Measurements from ENCODE around the gene MCM3AP. TPM values are rescaled to one million over a fixed set of nuclear protein-coding genes. Genes with fewer than 3 reads are reported as not detected.
"Not testable (repeated sequence)": the region's sequence is repeated elsewhere in the genome, so short reads cannot be mapped to it uniquely, and the experiment has no call there.

The MCM3AP gene
- total RNA-seq, 1 donor from 2014 or later = 57.0 TPM

DNA sequence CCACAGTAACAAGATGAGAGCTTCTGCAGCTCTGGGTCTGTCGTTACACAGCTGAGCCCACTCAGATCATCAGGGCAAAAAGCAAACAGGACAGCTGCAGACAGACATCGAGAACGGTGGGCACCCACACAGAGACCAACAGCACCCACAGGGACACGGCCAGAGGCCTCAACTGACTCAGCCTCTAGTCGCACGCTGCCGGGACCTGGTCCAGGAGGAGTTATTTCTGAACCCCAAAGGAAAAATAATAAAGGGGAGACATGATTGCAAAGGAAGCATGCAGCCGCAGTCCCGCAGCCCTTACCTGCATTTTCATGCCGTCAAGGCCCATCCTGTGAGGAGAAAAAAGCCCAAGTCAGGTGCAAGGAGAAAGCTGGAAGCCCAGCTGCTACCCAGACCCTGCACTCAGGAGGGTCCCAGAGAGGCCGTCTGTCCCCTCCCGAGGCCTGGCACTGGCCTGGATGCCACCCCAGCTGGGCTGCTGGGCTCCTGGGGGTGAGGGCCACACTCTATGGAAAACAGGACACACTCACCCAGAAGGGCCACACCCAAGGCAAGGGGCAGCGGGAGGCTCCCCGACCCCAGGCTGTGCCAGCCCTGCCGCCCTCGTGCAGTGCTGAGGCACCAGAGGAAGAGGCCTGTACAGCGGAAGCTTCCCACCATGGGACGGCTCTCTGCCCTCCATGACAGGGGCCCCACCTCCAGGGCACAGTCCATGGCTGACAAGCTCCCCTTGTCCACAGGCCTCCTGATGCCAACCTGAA, 72.5 kb downstream of the MCM3AP start:
- no peak for ATAC-seq (ENCODE audit: poor library complexity)
- no peak for DNase-seq
- intact Hi-C loops (cut with DNase I) = no loop called here

DNA sequence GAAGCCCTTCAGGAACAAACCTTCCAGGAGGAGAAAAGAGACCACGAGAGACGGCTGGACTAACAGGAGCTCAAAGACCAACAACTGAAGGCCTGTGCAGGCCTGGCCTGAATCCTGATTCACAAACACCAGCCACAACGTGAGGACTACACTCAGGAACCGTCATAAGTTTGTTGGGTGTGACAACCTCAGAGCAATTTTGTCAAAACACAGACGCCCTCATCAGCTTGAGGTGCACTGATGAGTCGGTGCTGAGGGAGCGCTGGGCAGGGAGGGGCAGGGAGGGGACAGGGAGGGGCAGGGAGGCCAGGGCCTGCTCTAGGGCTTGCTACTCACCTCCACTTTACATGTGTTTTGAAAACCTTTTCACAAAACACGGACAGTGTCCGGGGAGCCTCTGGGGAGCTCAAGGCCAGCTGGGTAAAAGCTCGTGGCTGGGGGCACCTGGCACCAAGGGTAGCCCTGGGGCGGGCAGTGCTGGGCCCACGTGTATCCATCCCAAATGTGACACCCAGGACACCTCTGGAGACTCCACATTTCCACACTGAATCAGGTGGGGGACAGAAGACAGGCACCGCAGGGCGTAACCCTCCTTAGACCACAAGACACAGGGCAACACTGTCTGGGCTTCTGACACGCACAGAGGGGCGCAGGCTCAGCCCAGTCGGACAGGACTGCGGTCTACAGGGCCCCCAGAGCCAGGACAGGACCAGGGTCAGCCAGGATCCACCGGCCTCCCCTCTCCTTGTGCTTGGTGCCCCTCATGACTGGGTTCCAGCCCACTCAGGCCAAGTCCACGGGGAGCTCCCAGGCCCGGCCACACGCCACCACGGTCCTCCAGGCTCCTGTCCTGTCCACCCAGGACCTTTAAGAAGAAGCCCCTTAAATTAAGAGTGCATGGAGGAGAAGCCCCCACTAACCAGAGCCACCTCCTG, 73.4 kb downstream of the MCM3AP start:
- DNase-seq (peak; percentile 27), ATAC-seq (ENCODE audit: poor library complexity) (no peak)
- intact Hi-C loops (cut with DNase I) = no loop called here

DNA sequence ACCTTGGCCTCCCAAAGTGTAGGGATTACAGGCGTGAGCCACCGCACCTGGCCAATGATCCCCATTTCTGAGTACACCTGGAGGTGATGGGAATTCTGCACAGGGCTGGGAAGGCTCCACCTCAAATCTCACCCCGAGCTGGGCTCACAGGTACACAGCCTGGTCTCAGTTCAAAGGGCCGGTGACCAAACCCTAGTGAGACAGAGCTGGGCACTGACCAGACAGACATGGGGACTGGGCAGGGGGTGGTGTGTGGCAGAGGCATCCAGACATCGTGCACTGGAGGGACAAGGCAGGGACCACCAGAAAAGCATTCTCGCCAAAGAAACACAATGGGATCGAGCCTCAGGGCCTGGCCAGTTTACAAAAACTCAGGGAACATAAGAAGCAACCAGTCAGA, 74.0 kb downstream of the MCM3AP start:
- DNase-seq (peak; percentile 37), ATAC-seq (ENCODE audit: poor library complexity) (no peak)
- intact Hi-C loops (cut with DNase I) = no loop called here

DNA sequence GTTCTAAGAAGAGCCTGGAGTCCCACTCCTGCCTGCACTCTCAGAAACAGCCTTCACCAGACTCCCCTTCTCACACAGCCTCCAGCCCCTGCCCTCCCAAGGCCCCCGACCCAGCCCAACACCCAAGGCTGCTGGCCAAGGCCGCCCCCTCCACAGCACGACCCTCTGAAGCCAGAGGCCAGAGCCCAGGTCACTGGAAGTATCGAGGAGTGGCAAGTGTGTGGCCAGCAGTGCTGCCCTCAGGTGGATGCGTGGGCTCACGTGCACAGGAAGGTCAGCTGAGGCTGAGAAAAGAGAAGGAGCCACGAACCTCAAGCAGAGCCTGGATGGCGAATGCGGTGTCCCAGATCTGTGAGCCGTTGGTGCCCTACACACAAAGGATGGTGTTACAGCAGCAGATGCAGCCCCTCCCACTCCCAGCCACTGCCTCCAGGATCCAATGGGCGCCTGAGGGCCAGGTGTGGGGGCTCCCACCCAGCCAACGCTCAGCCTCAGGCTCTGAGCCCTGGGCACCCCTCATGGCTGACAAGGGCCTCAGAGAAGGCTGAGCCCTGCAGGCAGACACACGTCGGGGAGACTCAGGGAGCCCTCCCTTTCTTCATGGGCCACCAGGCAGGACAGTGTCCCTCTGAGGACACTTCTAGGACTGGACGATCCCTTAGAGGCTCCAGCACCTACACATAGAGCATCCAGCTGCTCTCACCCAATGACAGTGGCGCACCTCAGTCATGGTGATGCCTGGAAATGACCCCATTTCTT, 74.9 kb downstream of the MCM3AP start:
- DNase-seq (peak; percentile 33), ATAC-seq (ENCODE audit: poor library complexity) (no peak)
- intact Hi-C loops (cut with DNase I) = no loop called here

DNA sequence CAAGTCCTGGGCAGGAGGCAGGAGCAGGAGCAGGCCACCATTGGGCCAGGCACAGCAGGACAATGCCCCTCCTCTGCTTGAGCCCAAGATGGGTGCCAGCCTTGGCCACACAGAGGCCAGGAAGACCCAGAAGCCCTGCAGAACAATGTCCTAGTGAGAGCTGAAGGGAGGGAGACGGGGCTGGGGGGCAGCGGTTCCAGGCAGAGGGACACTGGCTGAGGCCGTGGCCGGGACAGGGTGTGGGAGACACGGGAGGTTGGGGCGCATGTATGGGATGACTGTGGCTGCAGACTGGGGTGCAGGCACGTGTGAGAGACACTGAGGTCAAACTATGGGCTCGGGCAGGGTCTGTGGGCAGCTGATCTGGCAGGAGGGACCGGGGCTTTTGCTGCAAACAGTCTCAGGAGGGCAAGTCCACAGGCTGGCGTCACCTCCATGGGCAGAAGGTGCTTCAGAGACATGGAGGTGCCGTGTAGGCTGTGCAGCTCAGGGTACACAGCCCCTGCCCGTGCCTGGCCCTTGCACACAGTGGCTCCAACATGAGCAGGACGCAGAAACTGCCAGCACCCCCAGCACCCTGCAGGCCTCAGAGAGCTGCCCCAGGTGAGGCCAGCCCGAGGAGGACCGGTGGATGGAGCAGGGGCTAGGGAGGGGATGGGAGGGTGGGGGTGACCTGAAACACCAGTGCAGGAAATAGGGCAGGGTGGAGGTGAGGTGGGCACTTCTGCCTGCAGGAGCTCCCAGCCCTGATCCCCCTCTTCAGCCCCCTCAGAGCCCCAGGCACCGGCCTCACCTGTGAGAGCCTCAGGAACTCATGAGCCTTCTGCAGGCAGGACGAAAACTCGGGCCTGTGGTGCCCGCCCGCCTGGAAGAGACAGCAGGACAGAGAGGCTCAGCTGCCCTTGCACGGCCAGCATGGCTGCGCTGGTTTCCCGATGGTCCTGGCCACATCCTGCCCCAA, 76.4 kb downstream of the MCM3AP start:
- DNase-seq (peak; percentile 35), ATAC-seq (ENCODE audit: poor library complexity) (no peak)
- intact Hi-C loops (cut with DNase I) = no loop called here

DNA sequence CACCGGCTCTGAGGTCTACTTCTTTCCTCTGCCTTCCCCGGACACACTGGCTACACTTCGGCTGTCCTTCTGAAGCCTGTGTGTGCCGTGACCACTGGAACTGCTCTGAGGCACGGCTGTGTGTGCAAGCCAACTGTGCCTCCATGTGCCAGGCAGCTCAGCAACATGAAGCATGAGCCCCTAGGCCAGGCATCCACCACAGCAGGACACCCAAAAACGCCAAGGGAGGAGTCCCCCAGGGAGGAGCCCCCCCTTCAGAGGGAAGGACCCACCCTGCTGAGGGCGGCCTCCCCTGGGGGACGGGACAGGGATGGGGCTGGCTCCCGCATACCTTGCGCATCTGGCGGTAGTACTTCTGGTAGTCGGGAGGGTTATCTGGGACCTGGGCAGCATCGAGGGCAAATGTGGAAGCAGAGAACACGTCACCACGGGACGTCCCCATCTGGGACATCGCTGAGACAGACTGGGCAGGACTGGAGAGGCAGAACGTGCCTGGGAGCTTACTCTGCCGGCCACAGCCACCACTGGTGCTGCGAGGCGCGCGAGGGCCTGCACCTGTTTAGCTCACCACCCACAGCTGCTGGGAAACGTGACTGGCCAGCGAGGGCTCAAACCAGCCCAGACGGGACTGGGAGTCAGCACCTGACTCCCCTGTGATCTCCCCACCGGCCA, 77.4 kb downstream of the MCM3AP start:
- ATAC-seq (ENCODE audit: poor library complexity) (no peak), DNase-seq (peak; percentile 27)
- intact Hi-C loops (cut with DNase I) = no loop called here

DNA sequence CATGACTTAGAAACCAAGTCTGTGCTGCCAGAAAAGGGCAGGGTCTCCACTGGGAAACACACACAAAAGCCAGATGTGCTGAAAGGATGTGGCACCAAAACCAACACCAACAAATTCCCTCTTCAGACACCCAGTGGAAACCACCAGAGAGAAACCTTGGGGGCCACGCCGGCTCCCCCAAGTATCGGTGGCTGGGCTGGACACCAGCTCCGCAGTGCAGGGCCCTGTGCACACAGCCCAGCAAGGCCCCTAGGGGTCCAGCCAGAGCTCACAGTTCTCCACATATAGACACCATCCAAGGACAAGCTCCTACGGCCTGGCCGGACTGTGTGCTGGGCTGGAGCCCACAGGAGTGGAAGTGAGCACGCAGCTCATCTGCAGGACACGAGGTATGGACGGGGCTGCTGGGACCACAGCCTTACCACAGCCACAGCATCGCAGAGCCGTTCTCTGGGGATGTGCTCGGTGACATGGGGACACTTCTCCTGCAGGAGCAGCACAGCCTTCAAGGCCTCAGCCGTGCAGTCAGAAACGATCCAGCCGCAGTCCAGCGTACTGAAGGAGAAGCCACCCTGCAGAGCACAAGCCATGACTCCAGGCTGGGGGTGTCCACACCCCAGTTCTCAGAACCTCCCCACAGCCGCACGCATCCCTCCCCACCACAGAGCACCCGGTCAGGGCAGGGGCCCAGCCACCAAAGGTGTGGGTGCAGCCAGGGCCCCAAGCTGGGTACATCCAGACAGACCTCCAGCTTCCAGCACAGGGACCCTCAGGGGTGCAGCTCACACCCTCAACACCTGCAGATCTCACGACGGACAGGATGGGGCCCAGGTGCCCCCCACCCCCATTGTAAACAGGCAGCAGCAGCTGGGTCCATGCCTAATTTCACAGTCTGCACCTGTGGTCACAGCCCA, 78.1 kb downstream of the MCM3AP start:
- intact Hi-C loops (cut with DNase I) = no loop called here
- no peak for ATAC-seq (ENCODE audit: poor library complexity)
- DNase-seq = peak; percentile 35

DNA sequence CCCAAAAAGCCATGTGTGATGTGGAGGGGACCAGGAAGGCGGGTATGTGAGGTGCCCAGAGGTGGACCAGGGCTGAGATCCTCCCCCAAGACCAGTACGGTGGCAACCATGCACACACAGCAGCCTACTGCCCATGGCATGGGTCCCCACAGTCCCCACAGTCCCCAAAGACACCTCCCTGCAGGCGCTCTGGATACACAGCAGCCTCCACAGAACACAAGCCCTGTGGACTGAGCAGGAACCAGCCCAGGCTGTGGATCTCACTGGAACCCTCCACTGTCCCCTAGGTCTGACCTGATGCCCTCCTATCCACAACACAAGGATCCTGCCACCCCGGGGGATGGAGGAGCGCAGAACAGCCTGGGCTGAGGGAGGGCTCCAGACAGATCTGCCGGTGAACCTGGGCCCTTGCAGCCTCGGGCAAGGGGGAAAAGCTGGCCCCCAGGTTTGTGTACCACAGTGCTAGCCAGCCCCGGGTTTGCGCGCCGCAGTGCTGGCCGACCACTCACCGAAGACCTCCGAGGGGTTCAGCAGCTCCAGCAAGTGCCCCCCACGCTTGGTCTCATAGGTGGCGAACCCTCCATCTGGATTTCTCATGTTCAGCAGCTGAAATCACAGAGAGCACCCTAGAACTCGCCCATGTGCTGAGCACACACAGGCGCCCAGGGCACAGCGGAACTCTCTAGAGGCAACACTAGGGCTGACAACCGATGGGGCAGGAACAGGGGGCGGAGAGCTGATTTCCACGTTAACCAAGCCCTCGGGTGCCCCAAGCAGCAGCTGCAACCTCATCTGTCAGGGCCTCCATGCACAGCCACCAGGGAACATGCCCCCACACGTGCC, 79.0 kb downstream of the MCM3AP start:
- no peak for ATAC-seq (ENCODE audit: poor library complexity)
- peak; percentile 34 for DNase-seq
- intact Hi-C loops (cut with DNase I) = no loop called here

DNA sequence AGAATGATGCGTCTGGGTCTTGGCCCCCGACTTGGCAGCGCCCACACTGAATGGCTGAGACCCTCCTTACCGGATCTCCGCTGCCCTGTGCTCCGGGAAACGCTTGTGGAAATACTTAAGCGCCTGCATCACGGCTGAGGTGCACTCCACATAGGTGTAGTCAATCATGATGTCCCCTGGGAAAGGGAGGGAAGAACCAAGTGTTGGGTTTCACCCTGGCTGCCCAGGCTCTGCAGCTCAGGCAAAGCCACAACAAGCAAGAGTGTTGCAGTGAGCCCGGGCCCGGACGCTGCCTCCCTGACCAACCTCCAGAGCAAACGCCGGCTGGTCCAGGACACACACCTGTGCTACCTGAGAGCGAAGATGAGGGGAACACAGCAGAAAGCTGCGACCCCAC, 79.6 kb downstream of the MCM3AP start:
- intact Hi-C loops (cut with DNase I) = no loop called here
- DNase-seq = peak; percentile 24
- no peak for ATAC-seq (ENCODE audit: poor library complexity)

DNA sequence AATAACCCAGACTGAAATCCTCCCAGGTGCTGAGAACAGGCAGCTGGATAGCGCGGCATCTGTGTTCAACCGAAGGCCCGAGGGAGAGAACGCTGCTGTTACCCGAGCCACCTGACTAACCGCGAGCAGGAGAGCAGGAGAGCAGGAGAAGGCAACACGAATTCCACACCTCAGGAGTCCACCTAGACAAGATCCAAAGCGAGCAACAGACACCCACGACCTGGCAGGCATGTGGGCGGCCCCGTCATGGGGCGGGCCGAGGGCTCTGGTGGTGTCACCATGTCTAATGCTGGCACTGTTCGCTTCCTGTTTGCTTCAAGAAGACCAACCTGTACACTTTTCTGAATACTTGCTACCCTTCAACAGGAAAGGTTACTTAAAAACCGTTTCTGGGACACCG, 80.2 kb downstream of the MCM3AP start:
- intact Hi-C loops (cut with DNase I) = no loop called here
- ATAC-seq (ENCODE audit: poor library complexity) (no peak), DNase-seq (peak; percentile 10)

DNA sequence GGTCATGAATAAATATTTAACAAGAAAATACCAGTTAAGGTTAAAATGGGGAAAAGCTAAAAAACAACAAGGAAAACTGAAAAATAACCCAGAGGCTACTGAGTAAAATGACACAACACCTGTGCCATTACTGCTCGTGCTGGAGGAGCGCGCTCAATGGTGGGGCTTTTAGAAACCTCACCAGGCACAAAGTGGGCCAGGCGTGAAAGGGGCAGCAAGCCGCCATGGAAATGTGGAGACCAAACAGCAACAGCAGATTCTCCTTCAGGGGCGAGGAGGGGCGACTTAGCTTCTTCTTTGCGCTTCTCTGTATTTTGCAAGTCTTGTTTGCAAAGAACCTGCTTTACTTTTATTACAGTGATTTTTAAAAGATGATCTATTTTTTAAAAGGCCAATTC, 82.2 kb downstream of the MCM3AP start:
- DNase-seq (no peak), ATAC-seq (ENCODE audit: poor library complexity) (no peak)
- intact Hi-C loops (cut with DNase I) = no loop called here

DNA sequence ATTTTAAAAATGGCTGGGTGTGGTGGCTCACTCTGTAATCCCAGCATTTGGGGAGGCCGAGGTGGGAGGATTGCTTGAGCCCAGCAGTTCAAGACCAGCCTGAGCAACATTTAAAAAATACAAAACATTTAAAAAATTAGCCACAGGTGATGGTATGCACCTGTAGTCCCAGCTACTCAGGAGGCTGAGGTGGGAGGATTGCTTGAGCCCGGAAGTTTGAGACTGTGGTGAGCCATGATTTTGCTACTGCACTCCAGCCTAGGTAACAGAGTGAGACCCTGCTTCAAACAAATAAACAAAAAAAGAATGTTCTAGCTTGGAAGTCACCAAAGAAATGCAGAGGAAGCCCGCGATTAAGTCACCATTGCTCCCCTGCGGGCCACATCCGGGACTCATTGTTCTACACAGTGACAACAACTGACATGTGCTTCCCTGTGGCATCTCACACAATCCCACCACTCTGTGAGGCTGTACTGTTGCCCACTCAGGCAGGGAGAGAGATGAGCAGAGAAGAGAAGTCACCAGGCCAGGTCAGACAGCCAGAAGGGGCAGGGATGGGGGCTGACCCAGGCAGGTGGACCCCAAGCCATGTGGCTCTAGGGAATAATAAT, 82.7 kb downstream of the MCM3AP start:
- intact Hi-C loops (cut with DNase I) = no loop called here
- DNase-seq (peak; percentile 38), ATAC-seq (ENCODE audit: poor library complexity) (peak; percentile 24)

DNA sequence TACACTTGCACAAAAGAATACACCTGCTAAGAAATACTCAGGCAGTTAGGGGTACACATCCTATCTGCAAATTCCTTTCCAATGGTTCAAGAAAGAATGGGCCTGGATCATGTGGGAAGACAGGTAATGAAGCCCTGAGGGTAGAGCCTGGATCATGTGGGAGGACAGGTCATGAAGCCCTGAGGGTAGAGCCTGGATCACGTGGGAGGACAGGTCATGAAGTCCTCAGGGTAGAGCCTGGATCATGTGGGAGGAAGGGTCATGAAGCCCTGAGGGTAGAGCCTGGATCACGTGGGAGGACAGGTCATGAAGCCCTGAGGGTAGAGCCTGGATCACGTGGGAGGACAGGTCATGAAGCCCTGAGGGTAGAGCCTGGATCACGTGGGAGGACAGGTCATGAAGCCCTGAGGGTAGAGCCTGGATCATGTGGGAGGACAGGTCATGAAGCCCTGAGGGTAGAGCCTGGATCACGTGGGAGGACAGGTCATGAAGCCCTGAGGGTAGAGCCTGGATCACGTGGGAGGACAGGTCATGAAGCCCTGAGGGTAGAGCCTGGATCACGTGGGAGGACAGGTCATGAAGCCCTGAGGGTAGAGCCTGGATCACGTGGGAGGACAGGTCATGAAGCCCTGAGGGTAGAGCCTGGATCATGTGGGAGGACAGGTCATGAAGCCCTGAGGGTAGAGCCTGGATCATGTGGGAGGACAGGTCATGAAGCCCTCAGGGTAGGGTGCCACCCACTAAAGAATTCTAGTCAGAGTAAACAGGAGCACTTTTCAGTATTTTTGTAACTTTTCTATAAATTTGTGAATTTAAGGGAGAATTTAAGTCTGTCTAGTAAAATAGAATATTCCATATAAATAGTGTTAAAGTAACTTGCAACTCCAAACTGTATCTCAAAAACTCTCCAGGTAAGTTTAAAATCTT, 84.3 kb downstream of the MCM3AP start:
- ATAC-seq (ENCODE audit: poor library complexity) = not testable (repeated sequence)

More for the DNA sequence above, 84.3 kb downstream of the MCM3AP start:
- intact Hi-C loops (cut with DNase I); DNase-seq: not testable (repeated sequence)

Measured in Right ventricle myocardium superior (tissue), 1 donor.